GM23338 (cell line): ENCODE results near the gene PRAF2. TPM values are rescaled to one million over a fixed set of nuclear protein-coding genes. Genes with fewer than 3 reads are reported as not detected.

Source experiments
- ATAC-seq: fragments of 200-7000 bp; cut with Tn5 transposase; 3 replicates; pipeline ENCODE4 v1.9.1; 2020
- DNase-seq: peaks from one replicate; pipeline ENCODE4 v3.0.0-alpha.2; 2015; ENCODE audit warnings: low spot score
- H2AFZ ChIP-seq: fragments of 200-600 bp; sonication (generic); 2 replicates; pipeline ENCODE4 v1.8.0; 2016; ENCODE audit warnings: antibody characterized with exemption, mild to moderate bottlenecking, moderate library complexity
- H3F3A ChIP-seq: fragments of 200-600 bp; sonication (generic); replicated peaks from 2 replicates; pipeline ENCODE4 v1.8.0; 2017; ENCODE audit warnings: antibody characterized with exemption, mixed run types, low read depth
- H3K27ac ChIP-seq: fragments of 200-600 bp; sonication (generic); 2 replicates; pipeline ENCODE4 v1.6.1; 2016; ENCODE audit warnings: low read depth
- H3K27me3 ChIP-seq: fragments of 200-600 bp; sonication (generic); 2 replicates; pipeline ENCODE4 v1.8.0; 2016; ENCODE audit warnings: mild to moderate bottlenecking, mixed run types, moderate library complexity; ENCODE audit not compliant: insufficient read depth
- H3K36me3 ChIP-seq: fragments of 200-600 bp; sonication (generic); 2 replicates; pipeline ENCODE4 v1.8.0; 2016; ENCODE audit warnings: mild to moderate bottlenecking; ENCODE audit not compliant: insufficient read depth
- H3K4me1 ChIP-seq: fragments of 200-600 bp; sonication (generic); 2 replicates; pipeline ENCODE4 v1.8.0; 2016; ENCODE audit warnings: mild to moderate bottlenecking, moderate library complexity; ENCODE audit not compliant: insufficient read depth
- H3K4me2 ChIP-seq: fragments of 200-600 bp; sonication (generic); 2 replicates; pipeline ENCODE4 v1.7.1; 2017; ENCODE audit warnings: mixed run types
- H3K4me3 ChIP-seq: fragments of 200-600 bp; sonication (generic); 2 replicates; pipeline ENCODE4 v1.6.1; 2016; ENCODE audit warnings: mixed run types
- H3K79me2 ChIP-seq: fragments of 200-600 bp; sonication (generic); replicated peaks from 2 replicates; pipeline ENCODE4 v1.8.0; 2017; ENCODE audit warnings: mild to moderate bottlenecking; ENCODE audit not compliant: insufficient read depth
- H3K9me2 ChIP-seq: fragments of 200-600 bp; sonication (generic); 2 replicates; pipeline ENCODE4 v1.8.0; 2017; ENCODE audit not compliant: insufficient read depth
- H4K20me1 ChIP-seq: fragments of 200-600 bp; sonication (generic); replicated peaks from 2 replicates; pipeline ENCODE4 v1.8.0; 2017; ENCODE audit warnings: mild to moderate bottlenecking; ENCODE audit not compliant: insufficient read depth
- H3K27ac Mint-ChIP-seq: 2 replicates; pipeline ENCODE4 v1.8.0; 2020; ENCODE audit warnings: inconsistent platforms, mild to moderate bottlenecking, moderate library complexity, mixed read lengths
- H3K27me3 Mint-ChIP-seq: 3 replicates; pipeline ENCODE4 v1.8.0; 2022; ENCODE audit warnings: low read depth, mild to moderate bottlenecking, moderate library complexity, mixed read lengths, inconsistent platforms; ENCODE audit not compliant: insufficient read depth, poor library complexity
- H3K36me3 Mint-ChIP-seq: 3 replicates; pipeline ENCODE4 v1.8.0; 2021; ENCODE audit warnings: low read depth, mild to moderate bottlenecking, inconsistent platforms, moderate library complexity, mixed read lengths
- H3K4me1 Mint-ChIP-seq: 3 replicates; pipeline ENCODE4 v1.8.0; 2020; ENCODE audit warnings: mild to moderate bottlenecking, inconsistent platforms, mixed read lengths
- H3K4me3 Mint-ChIP-seq: 3 replicates; pipeline ENCODE4 v1.8.0; 2021; ENCODE audit warnings: moderate library complexity, mild to moderate bottlenecking, inconsistent platforms, mixed read lengths
- H3K9me3 Mint-ChIP-seq: 3 replicates; pipeline ENCODE4 v1.8.0; 2020; ENCODE audit warnings: moderate library complexity, mild to moderate bottlenecking, inconsistent platforms, mixed read lengths
- CREB1 ChIP-seq: fragments of 250-450 bp; sonication (Bioruptor Pico); IDR thresholded peaks from 2 replicates; pipeline ENCODE4 v1.5.0; 2020; ENCODE audit warnings: low read depth, mild to moderate bottlenecking, moderate library complexity
- EZH2 ChIP-seq: fragments of 200-600 bp; sonication (generic); IDR thresholded peaks from one replicate; pipeline ENCODE4 v1.8.0; 2017; ENCODE audit warnings: antibody characterized with exemption, mild to moderate bottlenecking, low read depth; ENCODE audit not compliant: unreplicated experiment
- EZH2phosphoT487 ChIP-seq: fragments of 200-600 bp; sonication (generic); IDR thresholded peaks from one replicate; pipeline ENCODE4 v1.8.1; 2018; ENCODE audit warnings: antibody characterized with exemption; ENCODE audit not compliant: unreplicated experiment
- JUNB ChIP-seq: IDR thresholded peaks from one replicate; pipeline ENCODE4 v1.6.1; 2016; ENCODE audit warnings: antibody characterized with exemption; ENCODE audit not compliant: unreplicated experiment
- NANOG ChIP-seq: IDR thresholded peaks from 2 replicates; pipeline ENCODE4 v1.6.1; 2016; ENCODE audit warnings: antibody characterized with exemption, borderline replicate concordance
- POLR2AphosphoS5 ChIP-seq: IDR thresholded peaks from 2 replicates; pipeline ENCODE4 v1.6.1; 2016; ENCODE audit warnings: antibody characterized with exemption, low read depth
- STAT1 ChIP-seq: IDR thresholded peaks from one replicate; pipeline ENCODE4 v1.6.1; 2016; ENCODE audit warnings: antibody characterized with exemption; ENCODE audit not compliant: unreplicated experiment
- ZNF114 ChIP-seq: fragments of 250-450 bp; sonication (Bioruptor Pico); IDR thresholded peaks from 2 replicates; pipeline ENCODE4 v1.5.0; 2020; ENCODE audit warnings: mild to moderate bottlenecking, moderate library complexity
- ZNF331 ChIP-seq: fragments of 250-450 bp; sonication (Bioruptor Pico); IDR thresholded peaks from 2 replicates; pipeline ENCODE4 v1.5.0; 2020; ENCODE audit warnings: low read depth, mild to moderate bottlenecking, moderate library complexity
- polyA plus RNA-seq: library from polyadenylated mRNA; unstranded; fragments of >200 nt; fragmentation: Nextera tagmentation; extraction: Ambion mirVana; gene quantifications from 2 replicates; pipeline ENCODE4 v1.2.1, GENCODE V29; 2016
- total RNA-seq: library from RNA; depleted of rRNA; stranded (reverse); fragments of >200 nt; shearing (Covaris generic); gene quantifications from 2 replicates; pipeline ENCODE4 v1.2.3, GENCODE V29; 2014
- TF ChIP-seq, protein P1 (sequence below): IDR thresholded peaks from one replicate; pipeline ENCODE4 v1.6.1; 2018; ENCODE audit warnings: antibody characterized with exemption; ENCODE audit not compliant: unreplicated experiment
- TF ChIP-seq, protein P2 (sequence below): fragments of 250-450 bp; sonication (Bioruptor Pico); IDR thresholded peaks from 2 replicates; pipeline ENCODE4 v1.5.0; 2020; ENCODE audit warnings: mild to moderate bottlenecking, moderate library complexity
- TF ChIP-seq, protein P3 (sequence below), 2 experiments: fragments of 200-600 bp in 1 of 2; sonication (generic) in 1 of 2; conservative IDR thresholded peaks; 2 replicates each; pipeline versions ENCODE4 v1.5.1 to v1.6.1; 2016 to 2017; ENCODE audit warnings: antibody characterized with exemption in 2 of 2, low read depth in 2 of 2, mild to moderate bottlenecking in 2 of 2, moderate library complexity in 1 of 2
- TF ChIP-seq, protein P4 (sequence below): IDR thresholded peaks from 2 replicates; pipeline ENCODE4 v1.6.1; 2016; ENCODE audit warnings: antibody characterized with exemption

Gene PRAF2
- total and polyA plus RNA-seq, 2 experiments from 2014 or later: 6.3 to 22.1 TPM

DNA sequence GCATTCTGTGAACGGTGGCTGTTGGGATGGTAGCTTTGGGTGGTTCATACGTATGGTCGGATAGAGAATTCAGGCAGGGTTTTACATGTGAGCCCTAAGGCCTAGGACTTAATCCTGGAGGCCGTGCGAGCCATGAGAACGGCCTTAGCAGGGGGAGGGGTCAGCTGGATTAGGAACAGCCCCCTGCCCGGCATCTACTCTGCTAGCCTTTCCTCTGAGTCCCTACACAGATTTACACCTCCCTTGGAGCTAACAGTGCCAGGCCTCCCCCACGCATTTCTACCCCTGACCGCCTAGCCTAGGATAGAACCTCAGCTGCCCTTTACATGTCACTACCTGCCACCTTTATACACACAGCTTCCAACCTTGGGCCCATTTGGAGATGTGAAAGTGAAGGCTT is 7.1 kb downstream of the PRAF2 start:
- Histone ChIP-seq H3K79me2 (no peaks in the 10 kb centered on the region), H4K20me1 (no peaks in the 10 kb centered on the region), H3K4me1 (no peaks in the 10 kb centered on the region), H3K9me2 (no peaks in the 10 kb centered on the region), H3F3A (no peaks in the 10 kb centered on the region), H3K27me3 (no peaks in the 10 kb centered on the region), H2AFZ (no peak overlapping the region), H3K4me3 (no peak overlapping the region), H3K36me3 (no peaks in the 10 kb centered on the region), H3K27ac (no peak overlapping the region), H3K4me2 (no peak overlapping the region)
- no peak overlapping the region for H3K4me3 Mint-ChIP-seq
- DNase-seq (no peak), ATAC-seq (no peak)
- TF ChIP-seq POLR2AphosphoS5 (no peak), ZNF114 (no peak), ZNF331 (CRISPR knock-in tag) (no peak), STAT1 (no peak), JUNB (no peak), CREB1 (CRISPR knock-in tag) (no peak), EZH2 (no peak), NANOG (no peak), EZH2phosphoT487 (no peak)
- TF ChIP-seq, protein P1, sequence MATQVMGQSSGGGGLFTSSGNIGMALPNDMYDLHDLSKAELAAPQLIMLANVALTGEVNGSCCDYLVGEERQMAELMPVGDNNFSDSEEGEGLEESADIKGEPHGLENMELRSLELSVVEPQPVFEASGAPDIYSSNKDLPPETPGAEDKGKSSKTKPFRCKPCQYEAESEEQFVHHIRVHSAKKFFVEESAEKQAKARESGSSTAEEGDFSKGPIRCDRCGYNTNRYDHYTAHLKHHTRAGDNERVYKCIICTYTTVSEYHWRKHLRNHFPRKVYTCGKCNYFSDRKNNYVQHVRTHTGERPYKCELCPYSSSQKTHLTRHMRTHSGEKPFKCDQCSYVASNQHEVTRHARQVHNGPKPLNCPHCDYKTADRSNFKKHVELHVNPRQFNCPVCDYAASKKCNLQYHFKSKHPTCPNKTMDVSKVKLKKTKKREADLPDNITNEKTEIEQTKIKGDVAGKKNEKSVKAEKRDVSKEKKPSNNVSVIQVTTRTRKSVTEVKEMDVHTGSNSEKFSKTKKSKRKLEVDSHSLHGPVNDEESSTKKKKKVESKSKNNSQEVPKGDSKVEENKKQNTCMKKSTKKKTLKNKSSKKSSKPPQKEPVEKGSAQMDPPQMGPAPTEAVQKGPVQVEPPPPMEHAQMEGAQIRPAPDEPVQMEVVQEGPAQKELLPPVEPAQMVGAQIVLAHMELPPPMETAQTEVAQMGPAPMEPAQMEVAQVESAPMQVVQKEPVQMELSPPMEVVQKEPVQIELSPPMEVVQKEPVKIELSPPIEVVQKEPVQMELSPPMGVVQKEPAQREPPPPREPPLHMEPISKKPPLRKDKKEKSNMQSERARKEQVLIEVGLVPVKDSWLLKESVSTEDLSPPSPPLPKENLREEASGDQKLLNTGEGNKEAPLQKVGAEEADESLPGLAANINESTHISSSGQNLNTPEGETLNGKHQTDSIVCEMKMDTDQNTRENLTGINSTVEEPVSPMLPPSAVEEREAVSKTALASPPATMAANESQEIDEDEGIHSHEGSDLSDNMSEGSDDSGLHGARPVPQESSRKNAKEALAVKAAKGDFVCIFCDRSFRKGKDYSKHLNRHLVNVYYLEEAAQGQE: no peak
- TF ChIP-seq, protein P2, sequence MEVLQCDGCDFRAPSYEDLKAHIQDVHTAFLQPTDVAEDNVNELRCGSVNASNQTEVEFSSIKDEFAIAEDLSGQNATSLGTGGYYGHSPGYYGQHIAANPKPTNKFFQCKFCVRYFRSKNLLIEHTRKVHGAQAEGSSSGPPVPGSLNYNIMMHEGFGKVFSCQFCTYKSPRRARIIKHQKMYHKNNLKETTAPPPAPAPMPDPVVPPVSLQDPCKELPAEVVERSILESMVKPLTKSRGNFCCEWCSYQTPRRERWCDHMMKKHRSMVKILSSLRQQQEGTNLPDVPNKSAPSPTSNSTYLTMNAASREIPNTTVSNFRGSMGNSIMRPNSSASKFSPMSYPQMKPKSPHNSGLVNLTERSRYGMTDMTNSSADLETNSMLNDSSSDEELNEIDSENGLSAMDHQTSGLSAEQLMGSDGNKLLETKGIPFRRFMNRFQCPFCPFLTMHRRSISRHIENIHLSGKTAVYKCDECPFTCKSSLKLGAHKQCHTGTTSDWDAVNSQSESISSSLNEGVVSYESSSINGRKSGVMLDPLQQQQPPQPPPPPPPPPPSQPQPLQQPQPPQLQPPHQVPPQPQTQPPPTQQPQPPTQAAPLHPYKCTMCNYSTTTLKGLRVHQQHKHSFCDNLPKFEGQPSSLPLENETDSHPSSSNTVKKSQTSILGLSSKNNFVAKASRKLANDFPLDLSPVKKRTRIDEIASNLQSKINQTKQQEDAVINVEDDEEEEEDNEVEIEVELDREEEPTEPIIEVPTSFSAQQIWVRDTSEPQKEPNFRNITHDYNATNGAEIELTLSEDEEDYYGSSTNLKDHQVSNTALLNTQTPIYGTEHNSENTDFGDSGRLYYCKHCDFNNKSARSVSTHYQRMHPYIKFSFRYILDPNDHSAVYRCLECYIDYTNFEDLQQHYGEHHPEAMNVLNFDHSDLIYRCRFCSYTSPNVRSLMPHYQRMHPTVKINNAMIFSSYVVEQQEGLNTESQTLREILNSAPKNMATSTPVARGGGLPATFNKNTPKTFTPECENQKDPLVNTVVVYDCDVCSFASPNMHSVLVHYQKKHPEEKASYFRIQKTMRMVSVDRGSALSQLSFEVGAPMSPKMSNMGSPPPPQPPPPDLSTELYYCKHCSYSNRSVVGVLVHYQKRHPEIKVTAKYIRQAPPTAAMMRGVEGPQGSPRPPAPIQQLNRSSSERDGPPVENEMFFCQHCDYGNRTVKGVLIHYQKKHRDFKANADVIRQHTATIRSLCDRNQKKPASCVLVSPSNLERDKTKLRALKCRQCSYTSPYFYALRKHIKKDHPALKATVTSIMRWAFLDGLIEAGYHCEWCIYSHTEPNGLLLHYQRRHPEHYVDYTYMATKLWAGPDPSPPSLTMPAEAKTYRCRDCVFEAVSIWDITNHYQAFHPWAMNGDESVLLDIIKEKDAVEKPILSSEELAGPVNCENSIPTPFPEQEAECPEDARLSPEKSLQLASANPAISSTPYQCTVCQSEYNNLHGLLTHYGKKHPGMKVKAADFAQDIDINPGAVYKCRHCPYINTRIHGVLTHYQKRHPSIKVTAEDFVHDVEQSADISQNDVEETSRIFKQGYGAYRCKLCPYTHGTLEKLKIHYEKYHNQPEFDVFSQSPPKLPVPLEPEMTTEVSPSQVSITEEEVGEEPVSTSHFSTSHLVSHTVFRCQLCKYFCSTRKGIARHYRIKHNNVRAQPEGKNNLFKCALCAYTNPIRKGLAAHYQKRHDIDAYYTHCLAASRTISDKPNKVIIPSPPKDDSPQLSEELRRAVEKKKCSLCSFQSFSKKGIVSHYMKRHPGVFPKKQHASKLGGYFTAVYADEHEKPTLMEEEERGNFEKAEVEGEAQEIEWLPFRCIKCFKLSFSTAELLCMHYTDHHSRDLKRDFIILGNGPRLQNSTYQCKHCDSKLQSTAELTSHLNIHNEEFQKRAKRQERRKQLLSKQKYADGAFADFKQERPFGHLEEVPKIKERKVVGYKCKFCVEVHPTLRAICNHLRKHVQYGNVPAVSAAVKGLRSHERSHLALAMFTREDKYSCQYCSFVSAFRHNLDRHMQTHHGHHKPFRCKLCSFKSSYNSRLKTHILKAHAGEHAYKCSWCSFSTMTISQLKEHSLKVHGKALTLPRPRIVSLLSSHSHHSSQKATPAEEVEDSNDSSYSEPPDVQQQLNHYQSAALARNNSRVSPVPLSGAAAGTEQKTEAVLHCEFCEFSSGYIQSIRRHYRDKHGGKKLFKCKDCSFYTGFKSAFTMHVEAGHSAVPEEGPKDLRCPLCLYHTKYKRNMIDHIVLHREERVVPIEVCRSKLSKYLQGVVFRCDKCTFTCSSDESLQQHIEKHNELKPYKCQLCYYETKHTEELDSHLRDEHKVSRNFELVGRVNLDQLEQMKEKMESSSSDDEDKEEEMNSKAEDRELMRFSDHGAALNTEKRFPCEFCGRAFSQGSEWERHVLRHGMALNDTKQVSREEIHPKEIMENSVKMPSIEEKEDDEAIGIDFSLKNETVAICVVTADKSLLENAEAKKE (CRISPR knock-in tag): no peak
- TF ChIP-seq, protein P3, sequence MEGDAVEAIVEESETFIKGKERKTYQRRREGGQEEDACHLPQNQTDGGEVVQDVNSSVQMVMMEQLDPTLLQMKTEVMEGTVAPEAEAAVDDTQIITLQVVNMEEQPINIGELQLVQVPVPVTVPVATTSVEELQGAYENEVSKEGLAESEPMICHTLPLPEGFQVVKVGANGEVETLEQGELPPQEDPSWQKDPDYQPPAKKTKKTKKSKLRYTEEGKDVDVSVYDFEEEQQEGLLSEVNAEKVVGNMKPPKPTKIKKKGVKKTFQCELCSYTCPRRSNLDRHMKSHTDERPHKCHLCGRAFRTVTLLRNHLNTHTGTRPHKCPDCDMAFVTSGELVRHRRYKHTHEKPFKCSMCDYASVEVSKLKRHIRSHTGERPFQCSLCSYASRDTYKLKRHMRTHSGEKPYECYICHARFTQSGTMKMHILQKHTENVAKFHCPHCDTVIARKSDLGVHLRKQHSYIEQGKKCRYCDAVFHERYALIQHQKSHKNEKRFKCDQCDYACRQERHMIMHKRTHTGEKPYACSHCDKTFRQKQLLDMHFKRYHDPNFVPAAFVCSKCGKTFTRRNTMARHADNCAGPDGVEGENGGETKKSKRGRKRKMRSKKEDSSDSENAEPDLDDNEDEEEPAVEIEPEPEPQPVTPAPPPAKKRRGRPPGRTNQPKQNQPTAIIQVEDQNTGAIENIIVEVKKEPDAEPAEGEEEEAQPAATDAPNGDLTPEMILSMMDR (conservative IDR thresholded peaks at IDR 0.05; ENCODE audit: low read depth in 2 of 2): no peak
- TF ChIP-seq, protein P4, sequence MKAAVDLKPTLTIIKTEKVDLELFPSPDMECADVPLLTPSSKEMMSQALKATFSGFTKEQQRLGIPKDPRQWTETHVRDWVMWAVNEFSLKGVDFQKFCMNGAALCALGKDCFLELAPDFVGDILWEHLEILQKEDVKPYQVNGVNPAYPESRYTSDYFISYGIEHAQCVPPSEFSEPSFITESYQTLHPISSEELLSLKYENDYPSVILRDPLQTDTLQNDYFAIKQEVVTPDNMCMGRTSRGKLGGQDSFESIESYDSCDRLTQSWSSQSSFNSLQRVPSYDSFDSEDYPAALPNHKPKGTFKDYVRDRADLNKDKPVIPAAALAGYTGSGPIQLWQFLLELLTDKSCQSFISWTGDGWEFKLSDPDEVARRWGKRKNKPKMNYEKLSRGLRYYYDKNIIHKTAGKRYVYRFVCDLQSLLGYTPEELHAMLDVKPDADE: no peak
- peaks cover 8% of the 10 kb centered on the region for H3K27me3 Mint-ChIP-seq
- no peaks in the 10 kb centered on the region for H3K9me3 Mint-ChIP-seq
- peaks cover 4% of the 10 kb centered on the region; the same call in 2 of the 3 replicates for H3K4me1 Mint-ChIP-seq
- peaks cover 3% of the 10 kb centered on the region; the same call in 1 of the 3 replicates for H3K36me3 Mint-ChIP-seq
- H3K27ac Mint-ChIP-seq: no peak overlapping the region
